Measurements from ENCODE around the gene SIX2.

- TF ChIP-seq CTCF (IDR thresholded peaks at IDR 0.05) (no peak), ZFX (IDR thresholded peaks at IDR 0.05; ENCODE audit: borderline replicate concordance) (no peak)
Observed at GRCh38 chr2:45000921-45001868, 8.1 kb downstream of the SIX2 start.

Measured in 22Rv1 (cell line).